GM19328 (cell line): ENCODE results near the gene STXBP2.
A peak's percentile ranks its signal among the peaks of the same experiment; 100 is the strongest.
"Not testable (repeated sequence)": the region's sequence is repeated elsewhere in the genome, so short reads cannot be mapped to it uniquely, and the experiment has no call there.

Experiments
- ATAC-seq: cut with Tn5 transposase; IDR thresholded peaks from one replicate; pipeline ENCODE4 v1.9.1; 2021; ENCODE audit warnings: mild to moderate bottlenecking, moderate library complexity; ENCODE audit not compliant: unreplicated experiment

Gene STXBP2

GRCh38 chr19:7631577-7631976, 5.3 kb upstream of the STXBP2 start:
- ATAC-seq: no peak

- ATAC-seq: no peak
Observed at GRCh38 chr19:7632340-7633203, 4.3 kb upstream of the STXBP2 start.

DNA sequence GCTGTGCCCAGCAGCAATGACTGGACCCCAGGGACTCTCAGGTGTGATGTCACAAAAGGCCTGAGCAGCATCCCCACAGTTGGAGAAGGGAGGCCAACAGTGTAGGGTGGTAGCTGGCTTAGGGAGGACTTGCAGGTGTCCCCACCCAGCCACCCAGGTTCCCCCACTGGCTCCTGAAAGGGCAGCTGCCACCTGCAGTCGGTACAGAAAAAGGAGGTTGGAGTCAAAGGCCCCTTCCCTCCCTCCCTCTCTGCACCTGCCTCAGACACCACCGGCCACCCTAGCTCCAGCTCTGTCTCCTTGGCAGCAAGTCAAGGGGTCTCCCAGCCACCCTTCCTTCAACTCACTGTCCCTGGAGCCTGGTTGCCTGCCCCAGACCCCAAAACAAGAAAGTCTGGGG, 3.2 kb upstream of the STXBP2 start, which contains the start of gene PCP2:
Gene PCP2 (minus strand): TSS at position 22 of the 400 bp plus-strand sequence. CDS start 262 bp downstream, outside the sequence.
- ATAC-seq: no peak

DNA sequence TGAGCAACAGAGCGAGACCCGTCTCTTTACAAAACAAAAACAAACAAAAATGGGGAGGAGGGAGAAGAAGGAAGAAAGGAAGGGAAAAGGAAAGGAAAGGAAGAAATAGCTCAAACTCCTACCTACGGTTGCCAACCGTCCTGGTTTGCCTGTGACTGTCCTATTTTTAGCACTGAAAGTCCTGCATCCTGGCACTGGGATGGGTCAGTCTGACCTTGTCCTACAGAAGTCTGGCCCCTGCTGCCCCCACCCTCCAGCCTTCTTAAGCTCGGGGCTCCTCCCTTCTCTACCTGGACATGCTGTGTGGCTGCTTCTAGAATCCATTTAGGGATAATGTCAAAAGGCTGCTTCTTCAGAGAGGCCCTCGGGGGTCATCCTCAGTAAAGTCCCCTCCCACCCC, 1.2 kb upstream of the STXBP2 start:
- no peak for ATAC-seq

GRCh38 chr19:7636317-7636690, 606 bp upstream of the STXBP2 start:
- no peak for ATAC-seq

GRCh38 chr19:7637374-7638256, 705 bp downstream of the STXBP2 start:
- ATAC-seq: peak; percentile 15

- no peak for ATAC-seq
Observed at GRCh38 chr19:7638802-7639465, 2.0 kb downstream of the STXBP2 start.

DNA sequence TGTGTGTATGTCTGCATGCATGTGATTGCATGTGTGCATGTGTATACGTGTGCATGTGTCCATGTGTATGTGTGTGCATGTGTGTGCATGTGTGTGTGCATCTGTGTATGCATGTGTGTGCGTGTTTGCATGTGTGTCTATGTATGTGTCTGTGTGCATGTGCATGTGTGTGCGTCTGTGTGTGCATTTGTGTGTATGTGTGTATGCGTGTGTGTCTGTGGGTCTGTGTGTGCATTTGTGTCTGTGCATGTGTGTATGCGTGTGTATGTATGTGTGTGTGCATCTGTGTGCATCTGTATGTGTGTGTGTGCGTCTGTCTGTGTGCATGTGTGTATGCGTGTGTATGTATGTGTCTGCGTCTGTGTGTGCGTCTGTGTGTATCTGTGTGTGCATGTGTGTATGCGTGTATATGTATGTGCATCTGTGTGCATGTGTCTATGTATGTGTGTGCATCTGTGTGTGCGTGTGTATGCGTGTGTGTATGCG, 3.0 kb downstream of the STXBP2 start:
- no peak for ATAC-seq

GRCh38 chr19:7640803-7641202, 3.9 kb downstream of the STXBP2 start:
- ATAC-seq: no peak

DNA sequence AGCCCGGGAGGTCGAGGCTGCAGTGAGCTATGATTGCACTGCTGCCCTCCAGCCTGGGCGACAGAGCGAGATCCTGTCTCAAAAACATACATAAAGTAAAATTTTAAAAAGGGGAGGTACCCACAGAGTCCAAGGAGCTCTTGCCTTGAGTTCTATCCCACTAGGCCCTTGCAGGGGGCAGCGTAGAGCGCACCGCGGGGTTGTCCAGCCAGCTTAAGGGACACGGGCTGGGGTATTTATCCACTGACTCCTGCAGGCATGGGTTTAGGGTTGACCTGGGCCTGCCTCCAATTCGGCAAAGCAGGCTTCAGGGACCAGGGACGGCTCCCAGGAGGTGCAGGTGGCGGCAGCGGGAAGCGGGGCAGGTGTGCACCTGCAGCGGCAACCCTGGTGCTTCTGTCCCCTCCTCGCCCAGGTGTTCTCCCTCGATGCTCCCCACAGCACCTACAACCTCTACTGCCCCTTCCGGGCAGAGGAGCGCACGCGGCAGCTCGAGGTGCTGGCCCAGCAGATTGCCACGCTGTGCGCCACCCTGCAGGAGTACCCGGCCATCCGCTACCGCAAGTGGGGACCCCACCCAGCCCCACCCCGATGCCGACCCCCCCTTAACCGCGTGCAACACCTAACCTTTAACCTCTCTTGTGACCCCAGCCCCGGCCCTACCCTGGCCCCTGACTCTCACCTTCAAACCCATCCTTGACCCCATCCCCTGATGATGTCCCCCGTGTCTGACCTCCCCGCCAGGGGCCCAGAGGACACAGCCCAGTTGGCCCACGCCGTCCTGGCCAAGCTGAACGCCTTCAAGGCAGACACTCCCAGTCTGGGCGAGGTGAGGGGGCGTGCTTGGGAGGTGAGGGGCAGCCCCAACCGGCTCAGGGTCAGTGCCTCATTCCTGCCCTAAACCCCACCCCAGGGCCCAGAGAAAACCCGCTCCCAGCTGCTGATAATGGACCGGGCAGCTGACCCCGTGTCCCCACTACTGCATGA, 4.7 kb downstream of the STXBP2 start:
- ATAC-seq: no peak

DNA sequence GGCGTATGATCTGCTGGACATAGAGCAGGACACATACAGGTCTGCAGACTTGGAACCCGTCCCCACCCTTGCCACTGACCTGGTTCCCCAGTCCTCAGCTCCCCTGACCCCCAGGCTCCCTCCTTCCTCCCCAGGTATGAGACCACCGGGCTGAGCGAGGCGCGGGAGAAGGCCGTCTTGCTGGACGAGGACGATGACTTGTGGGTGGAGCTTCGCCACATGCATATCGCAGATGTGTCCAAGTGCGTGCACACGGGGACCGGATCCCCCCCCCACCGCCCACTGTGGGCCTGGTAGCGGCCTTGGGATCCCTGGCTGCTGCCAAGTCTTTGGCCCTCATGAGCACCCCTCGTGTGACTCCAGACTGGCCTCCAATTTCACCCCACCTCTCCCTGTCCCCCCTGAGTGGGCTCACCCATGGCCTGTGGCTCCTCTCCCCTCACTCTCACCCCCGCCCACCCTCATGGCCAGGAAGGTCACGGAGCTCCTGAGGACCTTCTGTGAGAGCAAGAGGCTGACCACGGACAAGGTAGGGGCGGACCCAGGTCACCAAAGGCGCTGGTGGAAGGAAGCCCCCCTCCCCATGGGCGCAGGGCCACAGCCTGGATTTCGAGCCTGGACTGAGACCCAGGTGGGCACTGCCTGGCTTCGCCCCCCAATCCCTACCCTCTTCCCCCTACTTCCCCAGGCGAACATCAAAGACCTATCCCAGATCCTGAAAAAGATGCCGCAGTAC, 5.6 kb downstream of the STXBP2 start:
- no peak for ATAC-seq

DNA sequence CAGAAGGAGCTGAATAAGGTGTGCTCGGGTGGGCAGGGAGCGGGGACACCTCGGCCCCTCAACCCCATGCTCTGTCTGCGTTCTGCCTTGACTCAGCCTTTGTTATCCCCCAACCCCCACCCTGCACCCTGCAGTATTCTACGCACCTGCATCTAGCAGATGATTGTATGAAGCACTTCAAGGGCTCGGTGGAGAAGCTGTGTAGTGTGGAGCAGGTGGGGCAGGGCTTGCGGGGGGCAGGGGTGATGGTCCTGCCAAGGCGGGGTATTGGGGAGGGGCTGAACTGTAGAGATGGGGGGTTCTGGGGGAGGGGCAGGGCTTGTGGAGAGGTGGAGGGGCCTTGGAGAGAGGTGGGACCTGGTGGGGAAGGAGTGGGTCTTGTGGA, 6.1 kb downstream of the STXBP2 start:
- no peak for ATAC-seq

DNA sequence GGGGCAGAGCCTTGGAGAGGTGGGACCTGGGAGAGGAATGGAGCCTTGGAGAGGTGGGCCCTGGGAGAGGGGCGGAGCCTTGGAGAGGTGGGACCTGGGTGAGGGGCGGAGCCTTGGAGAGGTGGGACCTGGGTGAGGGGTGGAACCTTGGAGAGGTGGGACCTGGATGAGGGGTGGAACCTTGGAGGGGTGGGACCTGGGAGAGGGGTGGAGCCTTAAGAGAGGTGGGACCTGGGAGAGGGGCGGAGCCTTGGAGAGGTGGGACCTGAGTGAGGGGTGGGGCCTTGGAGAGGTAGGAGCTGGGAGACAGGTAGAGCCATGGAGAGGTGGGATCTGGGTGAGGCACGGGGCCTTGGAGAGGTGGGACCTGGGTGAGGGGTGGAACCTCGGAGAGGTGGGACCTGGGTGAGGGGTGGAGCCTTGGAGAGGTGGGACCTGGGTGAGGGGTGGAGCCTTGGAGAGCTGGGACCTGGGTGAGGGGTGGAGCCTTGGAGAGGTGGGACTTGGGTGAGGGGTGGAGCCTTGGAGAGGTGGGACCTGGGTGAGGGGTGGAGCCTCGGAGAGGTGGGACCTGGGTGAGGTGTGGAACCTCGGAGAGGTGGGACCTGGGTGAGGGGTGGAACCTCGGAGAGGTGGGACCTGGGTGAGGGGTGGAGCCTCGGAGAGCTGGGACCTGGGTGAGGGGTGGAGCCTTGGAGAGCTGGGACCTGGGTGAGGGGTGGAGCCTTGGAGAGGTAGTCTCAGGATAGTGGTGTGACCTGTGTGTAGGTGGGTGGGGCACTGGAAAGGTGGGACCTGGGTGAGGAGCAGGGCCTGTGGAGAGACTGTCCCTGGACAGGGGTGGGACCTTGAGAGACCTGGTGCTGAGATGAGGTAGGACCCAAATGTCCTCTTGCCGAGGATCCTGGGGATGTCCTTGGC, 7.0 kb downstream of the STXBP2 start:
- not testable (repeated sequence) for ATAC-seq

- no peak for ATAC-seq
Observed at GRCh38 chr19:7644550-7644877, 7.6 kb downstream of the STXBP2 start.

GRCh38 chr19:7645163-7645562, 8.3 kb downstream of the STXBP2 start:
- no peak for ATAC-seq

GRCh38 chr19:7645656-7646425, 8.9 kb downstream of the STXBP2 start:
- no peak for ATAC-seq

DNA sequence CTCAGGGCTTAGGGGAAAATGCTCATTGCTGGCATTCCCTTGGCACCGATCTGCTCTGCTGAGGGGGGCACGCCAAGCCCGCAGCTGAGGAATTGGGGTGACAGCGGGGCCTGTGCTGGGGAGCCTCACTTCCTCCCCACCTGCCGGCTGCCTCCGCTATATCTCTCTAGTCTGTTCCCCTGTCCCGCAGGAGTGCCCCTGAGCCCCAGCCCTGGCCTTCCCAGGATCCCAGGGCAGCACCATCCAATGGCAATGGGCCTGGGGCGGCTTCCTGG, 9.5 kb downstream of the STXBP2 start:
- no peak for ATAC-seq

DNA sequence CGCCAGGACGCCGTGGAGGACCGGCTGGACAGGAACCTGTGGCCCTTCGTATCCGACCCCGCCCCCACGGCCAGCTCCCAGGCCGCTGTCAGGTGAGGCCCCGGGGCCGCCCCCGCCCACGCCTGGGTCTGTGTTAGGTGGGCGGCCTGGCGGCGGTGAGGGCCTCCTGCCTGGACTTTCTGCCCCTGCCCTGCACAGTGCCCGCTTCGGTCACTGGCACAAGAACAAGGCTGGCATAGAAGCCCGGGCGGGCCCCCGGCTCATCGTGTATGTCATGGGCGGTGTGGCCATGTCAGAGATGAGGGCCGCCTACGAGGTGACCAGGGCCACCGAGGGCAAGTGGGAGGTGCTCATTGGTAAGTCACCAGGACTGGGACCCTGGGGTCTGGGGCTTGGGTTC, 10.2 kb downstream of the STXBP2 start:
- ATAC-seq: no peak
